Rectal smooth muscle tissue (tissue), 1 donor: ENCODE data around the gene DDIAS.

Source experiments
- H3K27ac ChIP-seq: one replicate; pipeline ENCODE4 v1.7.0; 2013; ENCODE audit warnings: low read depth, low read length, inconsistent platforms
- H3K27me3 ChIP-seq: one replicate; pipeline ENCODE4 v1.7.0; 2013; ENCODE audit warnings: low read length; ENCODE audit not compliant: control insufficient read depth, insufficient read depth
- H3K36me3 ChIP-seq: one replicate; pipeline ENCODE4 v1.7.0; 2013; ENCODE audit warnings: low read length; ENCODE audit not compliant: control insufficient read depth, insufficient read depth
- H3K4me1 ChIP-seq: one replicate; pipeline ENCODE4 v1.7.0; 2013; ENCODE audit warnings: low read length; ENCODE audit not compliant: control insufficient read depth, insufficient read depth
- H3K4me3 ChIP-seq: one replicate; pipeline ENCODE4 v1.7.0; 2013; ENCODE audit warnings: low read length
- H3K9ac ChIP-seq: one replicate; pipeline ENCODE4 v1.7.0; 2013; ENCODE audit warnings: low read length

DDIAS gene

DNA sequence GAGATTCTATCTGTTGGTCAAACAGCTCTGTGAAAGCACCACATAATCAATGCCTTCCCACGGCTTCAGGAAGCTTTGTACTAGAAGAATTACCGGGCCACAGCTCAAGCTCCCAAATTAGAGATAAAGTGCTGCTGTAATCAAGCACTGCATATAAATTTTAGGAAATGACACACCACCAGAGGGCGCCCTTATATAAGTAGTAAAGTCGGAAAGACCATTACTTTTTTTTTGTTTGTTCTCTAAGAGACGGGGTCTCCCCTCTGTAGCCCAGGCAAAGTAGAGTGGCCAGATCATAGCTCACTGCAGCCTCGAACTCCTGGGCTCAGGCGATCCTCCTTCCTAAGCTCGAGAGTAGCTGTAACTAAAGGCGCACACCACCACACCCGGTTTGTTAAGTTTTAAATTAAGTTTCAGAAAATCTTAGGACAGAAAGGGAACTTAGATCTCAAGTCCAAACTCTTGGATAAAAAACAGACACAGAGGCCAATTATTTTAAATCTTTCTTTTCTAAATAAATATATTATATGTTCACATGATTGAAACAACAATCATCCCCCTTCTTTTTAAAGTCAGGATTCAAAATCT, 33.9 kb upstream of the DDIAS start:
- Histone ChIP-seq H3K4me3 (no peak overlapping the region), H3K9ac (no peak overlapping the region), H3K27me3 (no peaks in the 10 kb centered on the region), H3K27ac (no peak overlapping the region), H3K36me3 (no peaks in the 10 kb centered on the region), H3K4me1 (no peaks in the 10 kb centered on the region)

DNA sequence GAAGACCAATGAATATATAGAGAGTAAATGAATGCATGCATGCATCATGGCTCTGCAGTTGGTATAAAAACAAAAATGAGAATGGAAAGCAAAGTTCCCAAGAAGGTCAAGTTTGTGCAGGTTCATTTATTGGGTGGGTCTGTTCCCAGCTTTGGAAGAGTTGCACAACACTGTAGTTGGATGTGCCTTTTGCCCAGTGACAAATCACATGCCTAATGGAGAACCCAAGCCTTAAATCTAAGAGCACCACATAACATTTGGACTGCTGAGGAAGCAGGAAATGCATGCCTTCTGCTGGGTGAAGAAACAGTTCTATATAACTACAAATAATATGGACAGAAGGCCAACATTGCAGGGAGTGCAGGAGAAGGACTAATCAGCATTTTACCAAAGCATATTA, 31.9 kb upstream of the DDIAS start:
- no peak overlapping the region for H3K4me3 ChIP-seq
- H3K9ac ChIP-seq, result no peak overlapping the region
- no peaks in the 10 kb centered on the region for H3K27me3 ChIP-seq
- no peaks in the 10 kb centered on the region for H3K36me3 ChIP-seq
- no peak overlapping the region for H3K27ac ChIP-seq
- H3K4me1 ChIP-seq, result no peaks in the 10 kb centered on the region

DNA sequence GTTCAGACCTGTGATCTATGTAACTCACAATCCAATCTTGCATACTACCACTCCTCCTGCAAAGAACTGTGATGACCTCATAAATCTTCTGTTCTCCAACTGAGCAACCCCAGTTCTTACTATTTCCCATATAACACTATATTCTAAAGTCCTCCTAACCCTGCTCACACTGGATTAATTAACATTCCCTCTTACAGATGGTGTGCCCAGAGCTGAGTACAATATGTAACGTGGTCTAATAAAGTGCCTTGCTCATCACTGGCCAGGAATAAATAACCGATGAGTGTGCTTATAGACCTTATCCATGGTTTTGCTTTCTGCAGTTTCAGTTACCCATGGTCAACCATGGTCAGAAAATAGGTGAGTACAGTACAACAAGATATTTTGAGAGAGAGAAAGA, 29.9 kb upstream of the DDIAS start:
- no peak overlapping the region for H3K4me3 ChIP-seq
- no peak overlapping the region for H3K27ac ChIP-seq
- H3K4me1 ChIP-seq, result no peaks in the 10 kb centered on the region
- H3K9ac ChIP-seq, result no peak overlapping the region
- no peaks in the 10 kb centered on the region for H3K36me3 ChIP-seq
- no peaks in the 10 kb centered on the region for H3K27me3 ChIP-seq

DNA sequence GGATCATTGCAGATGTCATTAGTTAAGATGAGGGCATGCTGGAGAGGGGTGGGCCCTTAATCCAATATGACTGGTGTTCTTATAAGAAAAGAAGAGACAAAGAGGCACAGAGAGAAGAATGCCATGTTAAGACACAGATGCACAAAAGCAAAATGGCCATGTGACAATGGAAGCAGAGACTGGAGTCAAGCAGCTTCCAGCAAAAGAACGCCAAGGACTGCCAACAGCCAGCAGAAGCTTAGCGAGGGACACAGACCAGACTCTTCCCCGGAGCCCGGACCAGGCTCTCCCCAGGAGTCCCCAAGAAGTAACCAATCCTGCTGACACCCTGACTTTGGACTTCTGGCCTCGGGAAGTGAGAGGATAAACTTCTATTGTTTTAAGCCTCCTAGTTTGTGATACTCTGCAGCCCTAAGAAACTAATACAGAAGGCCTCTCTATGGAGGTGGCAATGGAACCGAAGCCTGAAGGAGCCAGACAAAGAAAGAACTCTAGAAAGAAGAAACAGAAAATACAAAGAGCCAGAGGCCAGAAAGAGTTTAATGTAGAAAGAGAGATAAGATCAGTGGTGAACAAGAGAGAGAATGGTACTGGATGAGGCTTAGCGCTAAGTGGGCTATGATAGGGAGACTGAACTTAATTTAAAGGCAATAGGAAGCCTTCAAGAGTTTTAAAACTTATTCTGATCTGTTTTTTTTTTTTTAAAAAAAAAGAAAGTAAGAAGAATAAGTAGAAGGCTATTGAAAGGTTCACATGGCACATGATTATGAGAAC, 29.0 kb upstream of the DDIAS start:
- Histone ChIP-seq H3K4me3 (no peak overlapping the region), H3K36me3 (no peaks in the 10 kb centered on the region), H3K27ac (no peak overlapping the region), H3K27me3 (no peaks in the 10 kb centered on the region), H3K9ac (no peak overlapping the region), H3K4me1 (no peaks in the 10 kb centered on the region)

DNA sequence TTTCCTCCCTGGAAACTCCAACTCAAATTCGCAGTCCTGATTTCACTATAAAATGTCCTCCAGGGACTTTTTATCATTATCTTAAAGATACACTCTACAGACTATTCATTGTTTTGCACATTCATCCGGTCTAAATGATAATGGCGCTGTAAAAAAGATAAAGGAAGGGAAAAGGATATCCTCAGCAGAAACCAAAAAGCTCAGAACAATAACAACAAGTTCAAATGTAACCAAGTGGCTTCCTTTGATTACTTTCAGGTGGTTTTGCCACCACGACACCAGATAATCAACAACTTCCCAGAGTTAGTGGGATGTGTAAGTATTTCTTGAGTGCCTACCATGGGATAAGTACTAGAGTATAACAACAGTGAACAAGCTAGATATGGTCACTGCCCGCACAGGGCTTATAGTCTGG, 27.6 kb upstream of the DDIAS start:
- Histone ChIP-seq H3K9ac (no peak overlapping the region), H3K27ac (no peak overlapping the region), H3K4me1 (no peaks in the 10 kb centered on the region), H3K4me3 (no peak overlapping the region), H3K27me3 (no peaks in the 10 kb centered on the region), H3K36me3 (no peaks in the 10 kb centered on the region)

DNA sequence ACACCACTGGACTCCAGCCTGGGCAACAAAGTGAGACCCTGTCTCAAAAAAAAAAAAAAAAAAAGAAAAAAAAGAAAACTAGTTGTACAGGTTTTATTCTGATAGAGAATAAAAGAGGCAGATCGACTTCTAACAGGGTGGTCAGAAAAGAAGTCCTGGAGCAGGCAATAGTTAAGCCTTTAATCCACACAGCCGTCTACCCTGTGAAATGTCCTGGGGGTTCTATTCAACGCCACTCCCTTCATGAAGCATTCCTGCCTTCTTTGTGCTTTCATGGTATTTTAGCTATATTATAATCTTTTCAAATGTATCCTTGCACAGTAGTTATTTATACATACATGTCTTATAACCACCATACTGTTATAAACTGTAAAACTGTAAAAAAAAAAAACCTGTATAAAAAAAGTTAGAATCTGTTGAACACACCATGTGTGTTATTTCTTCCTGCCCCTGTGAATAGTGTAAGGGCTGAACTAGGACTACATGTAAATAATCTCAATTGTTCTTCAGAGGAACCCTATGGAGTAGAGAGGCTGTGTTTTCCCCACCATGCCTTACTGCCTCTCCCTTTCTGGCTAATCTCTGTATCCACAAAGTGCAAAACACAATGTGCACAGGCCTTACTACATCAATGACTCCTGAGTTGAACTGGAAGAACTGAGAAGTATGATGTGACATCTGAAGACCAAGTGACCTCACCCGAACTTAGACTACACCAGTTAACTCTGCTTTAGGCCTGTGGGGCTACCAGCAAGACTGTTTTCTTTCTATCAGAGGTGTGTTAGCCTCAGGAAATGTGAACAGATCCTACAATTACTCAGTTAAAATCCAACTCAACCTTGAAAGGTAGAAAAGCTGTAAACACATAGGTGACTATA, 26.7 kb upstream of the DDIAS start:
- H3K36me3 ChIP-seq, result no peaks in the 10 kb centered on the region
- no peaks in the 10 kb centered on the region for H3K27me3 ChIP-seq
- no peaks in the 10 kb centered on the region for H3K4me1 ChIP-seq
- H3K4me3 ChIP-seq, result no peak overlapping the region
- no peak overlapping the region for H3K9ac ChIP-seq
- H3K27ac ChIP-seq, result no peak overlapping the region

DNA sequence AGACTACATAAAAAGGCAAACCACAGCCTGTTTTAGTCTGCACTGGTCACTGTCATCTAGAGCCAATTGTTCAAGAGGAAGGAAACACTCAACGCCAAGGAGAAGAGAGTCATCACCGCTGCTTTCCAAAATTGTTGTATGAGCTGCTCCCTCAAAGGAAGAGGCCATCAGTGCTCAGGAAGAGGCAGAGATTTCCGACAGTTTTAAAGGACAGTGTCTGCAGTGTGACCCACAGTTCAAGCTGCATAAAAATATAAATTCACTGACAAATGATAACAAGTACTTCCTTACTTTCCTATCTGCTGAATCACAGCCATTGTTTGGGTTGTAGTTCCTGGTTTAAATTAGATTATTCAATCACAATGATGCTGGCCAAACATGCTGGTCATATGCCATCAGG, 17.7 kb upstream of the DDIAS start:
- no peak overlapping the region for H3K27ac ChIP-seq

DNA sequence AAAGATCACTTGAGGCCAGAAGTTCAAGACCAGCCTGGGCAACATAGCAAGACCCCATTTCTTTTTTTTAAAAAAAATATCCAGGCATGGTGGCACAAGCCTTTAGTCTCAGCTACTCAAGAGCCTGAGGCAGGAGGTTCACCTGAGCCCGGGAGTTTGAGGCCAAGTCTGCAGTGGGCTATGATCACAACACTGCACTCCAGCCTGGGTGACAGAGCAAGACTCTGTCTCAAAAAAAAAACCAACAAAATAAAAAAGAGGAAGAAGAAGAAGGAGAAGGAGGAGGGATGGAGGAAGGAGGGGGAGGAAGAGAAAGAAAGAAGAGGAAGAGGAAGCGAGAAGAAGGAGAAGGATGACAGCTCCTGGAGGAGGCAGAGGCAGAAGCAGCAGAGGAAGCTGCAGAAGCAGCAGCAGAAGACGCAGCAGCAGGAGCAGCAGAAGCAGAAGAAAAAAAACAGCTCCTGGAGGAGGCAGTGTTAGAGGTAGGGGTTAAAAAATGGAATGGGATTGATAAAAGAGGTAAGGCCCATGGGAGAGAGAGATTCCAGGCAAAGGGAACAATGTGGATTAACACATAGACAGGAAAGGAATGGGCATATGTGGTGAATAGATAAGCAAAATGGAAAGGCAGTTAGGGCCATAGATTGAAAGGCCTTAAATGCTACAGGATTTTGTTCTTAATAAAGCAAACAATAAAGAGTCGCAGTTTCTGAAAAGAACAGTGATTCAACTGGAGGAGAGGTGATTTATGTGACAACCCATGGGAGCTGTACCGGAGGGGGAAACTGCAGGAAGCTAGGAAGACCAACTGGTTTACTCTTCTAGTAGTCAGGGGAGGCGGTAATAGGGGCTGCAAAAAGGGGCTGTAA, 12.2 kb upstream of the DDIAS start:
- Histone ChIP-seq H3K4me1 (no peaks in the 10 kb centered on the region), H3K36me3 (no peaks in the 10 kb centered on the region), H3K27me3 (no peaks in the 10 kb centered on the region), H3K4me3 (no peak overlapping the region), H3K27ac (no peak overlapping the region), H3K9ac (no peak overlapping the region)

More for the DNA sequence above, 17.7 kb upstream of the DDIAS start:
- H3K4me1 ChIP-seq, result no peaks in the 10 kb centered on the region
- no peaks in the 10 kb centered on the region for H3K27me3 ChIP-seq
- no peak overlapping the region for H3K4me3 ChIP-seq
- no peaks in the 10 kb centered on the region for H3K36me3 ChIP-seq
- no peak overlapping the region for H3K9ac ChIP-seq

DNA sequence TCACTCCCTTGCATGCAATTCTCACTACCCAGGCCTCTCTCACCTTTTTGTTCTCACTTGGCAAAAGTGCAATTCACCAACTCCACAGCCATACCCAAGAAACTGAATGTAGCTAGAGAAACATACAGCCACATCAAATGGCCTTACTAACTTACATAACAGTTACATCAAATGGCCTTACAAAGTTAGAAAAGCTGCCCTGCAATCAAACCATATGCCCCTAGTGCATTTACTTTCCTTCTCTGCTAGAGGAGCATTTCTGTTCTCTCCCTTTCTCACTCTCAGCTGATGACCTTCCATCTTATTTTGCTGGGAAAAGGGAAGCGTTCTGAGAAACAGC, 11.6 kb upstream of the DDIAS start:
- no peaks in the 10 kb centered on the region for H3K4me1 ChIP-seq
- no peaks in the 10 kb centered on the region for H3K36me3 ChIP-seq
- H3K27ac ChIP-seq, result no peak overlapping the region
- H3K4me3 ChIP-seq, result no peak overlapping the region
- H3K9ac ChIP-seq, result no peak overlapping the region
- H3K27me3 ChIP-seq, result no peaks in the 10 kb centered on the region

DNA sequence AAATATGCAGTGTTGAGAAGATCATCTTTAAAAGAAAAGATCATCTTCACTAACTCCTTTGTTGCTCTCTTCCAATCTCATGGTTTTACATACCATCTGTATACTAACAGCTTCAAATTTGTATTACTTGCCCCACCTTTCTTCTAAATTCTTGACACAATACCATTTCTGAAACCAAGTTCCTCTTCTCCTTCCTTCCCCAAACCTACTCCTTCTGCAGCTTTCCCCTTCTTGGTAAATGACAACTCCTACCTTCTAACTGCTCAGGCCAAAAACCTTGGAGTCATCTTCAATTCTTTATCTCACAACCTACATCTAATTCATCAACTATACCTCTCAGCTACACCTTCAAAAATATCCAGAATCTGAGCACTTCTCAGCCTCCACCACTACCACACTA, 10.6 kb upstream of the DDIAS start:
- Histone ChIP-seq H3K27me3 (no peaks in the 10 kb centered on the region), H3K27ac (no peak overlapping the region), H3K4me1 (no peaks in the 10 kb centered on the region), H3K9ac (no peak overlapping the region), H3K4me3 (no peak overlapping the region), H3K36me3 (no peaks in the 10 kb centered on the region)

DNA sequence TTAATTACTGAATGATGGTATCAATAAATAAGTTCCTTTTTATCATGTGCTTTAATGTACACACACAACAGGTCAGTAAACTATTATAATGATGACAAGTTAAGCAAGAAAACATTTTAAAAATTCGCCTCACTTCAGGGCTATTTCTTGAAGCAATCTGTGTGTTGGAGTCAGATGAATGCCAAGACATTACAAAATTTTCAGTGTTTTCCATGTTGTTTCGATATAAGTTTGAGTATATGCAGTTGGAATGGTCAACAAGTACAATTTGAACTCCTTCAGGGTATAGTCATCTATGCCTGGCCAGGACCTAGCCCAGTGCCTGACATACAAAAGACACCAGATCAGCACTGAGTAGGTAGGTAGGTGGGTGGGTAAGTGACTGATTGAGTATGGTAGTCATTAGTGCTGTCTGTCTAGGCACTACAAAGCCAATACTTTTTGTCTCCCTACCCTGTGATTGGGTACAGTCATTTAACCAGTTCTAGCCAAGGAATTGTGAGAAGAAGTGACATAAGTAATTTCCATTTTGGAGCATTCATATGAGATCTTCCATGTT, 8.8 kb upstream of the DDIAS start:
- H3K36me3 ChIP-seq, result no peaks in the 10 kb centered on the region
- H3K27ac ChIP-seq, result no peak overlapping the region
- H3K9ac ChIP-seq, result no peak overlapping the region
- no peaks in the 10 kb centered on the region for H3K27me3 ChIP-seq
- H3K4me3 ChIP-seq, result no peak overlapping the region
- H3K4me1 ChIP-seq, result no peaks in the 10 kb centered on the region
